Putamen (tissue), 1 donor: Measurements from ENCODE around the gene MT1HL1.
"Not testable (repeated sequence)": the region's sequence is repeated elsewhere in the genome, so short reads cannot be mapped to it uniquely, and the experiment has no call there.

Source experiments
- DNase-seq: peaks from one replicate; pipeline ENCODE4 v3.0.0-alpha.2; 2016; ENCODE audit warnings: low spot score

Gene MT1HL1

GRCh38 chr1:236978740-236979139, 25.5 kb downstream of the MT1HL1 start:
- peak; percentile 3 for DNase-seq

- DNase-seq: no peak
Measured at GRCh38 chr1:236975461-236975860, 28.8 kb downstream of the MT1HL1 start.

GRCh38 chr1:236974025-236974424, 30.2 kb downstream of the MT1HL1 start:
- not testable (repeated sequence) for DNase-seq

- no peak for DNase-seq
Measured at GRCh38 chr1:236966636-236967035, 37.6 kb downstream of the MT1HL1 start.

GRCh38 chr1:236963920-236964319, 40.3 kb downstream of the MT1HL1 start:
- DNase-seq: no peak

- no peak for DNase-seq
Measured at GRCh38 chr1:236959112-236959511, 45.1 kb downstream of the MT1HL1 start.

- DNase-seq: no peak
Measured at GRCh38 chr1:236957235-236957634, 47.0 kb downstream of the MT1HL1 start.
